Measurements from ENCODE around the gene OTUD5.

GRCh38 chrX:48917139-48918001, 40.0 kb downstream of the OTUD5 start:
- TF ChIP-seq CTCF (IDR thresholded peaks at IDR 0.05) (peak; percentile 71), NR3C1 (CRISPR knock-in tag; conservative IDR thresholded peaks at IDR 0.05; ENCODE audit: low read depth) (no peak), CDX4 (CRISPR knock-in tag; IDR thresholded peaks at IDR 0.05; ENCODE audit: borderline replicate concordance) (no peak), SP1 (CRISPR knock-in tag; conservative IDR thresholded peaks at IDR 0.05) (no peak), GABPB1 (CRISPR knock-in tag; IDR thresholded peaks at IDR 0.05) (no peak), TEAD1 (CRISPR knock-in tag; IDR thresholded peaks at IDR 0.05) (no peak), ATF1 (CRISPR knock-in tag; IDR thresholded peaks at IDR 0.05) (no peak), NR1H2 (CRISPR knock-in tag; IDR thresholded peaks at IDR 0.05) (no peak), OVOL2 (CRISPR knock-in tag; IDR thresholded peaks at IDR 0.05; ENCODE audit: borderline replicate concordance) (no peak), PRRX2 (CRISPR knock-in tag; IDR thresholded peaks at IDR 0.05) (no peak)
